Endothelial cell of umbilical vein (primary cell): ENCODE results near the gene ZNF491. TPM values are rescaled to one million over a fixed set of nuclear protein-coding genes. Genes with fewer than 3 reads are reported as not detected.

Experiments used
- BruUV-seq: library from RNA; stranded (reverse); fragments of 400-500 nt; replicated peaks from 2 replicates; lab custom pipeline; 2021; lab: Mats Ljungman, UMichigan
- CTCF ChIA-PET: fragments of 300-600, 350-600 bp; sonication (Branson Sonifier 250); formaldehyde crosslinking; loops from one replicate; lab custom pipeline; 2021; ENCODE audit warnings: antibody characterized with exemption, inconsistent platforms; lab: Charles Lee
- POLR2A ChIA-PET: fragments of 300-600, 350-600 bp; sonication (Branson Sonifier 250); formaldehyde crosslinking; loops from one replicate; lab custom pipeline; 2021; ENCODE audit warnings: antibody characterized with exemption, inconsistent platforms; lab: Charles Lee
- DNase-seq: peaks from one replicate; pipeline ENCODE4 v3.0.0-alpha.2; 2011; ENCODE audit warnings: low read depth, low spot score
- FAIRE-seq: peaks from 2 replicates; lab custom pipeline; 2011; peaks lifted over from hg19 to GRCh38; lab: Jason Lieb, UNC
- H2AFZ ChIP-seq: 2 replicates; pipeline ENCODE4 v1.6.0; 2012; ENCODE audit warnings: low read depth, low read length, control low read depth, inconsistent platforms
- H3K27ac ChIP-seq: 2 replicates; pipeline ENCODE4 v1.5.1; 2011; ENCODE audit warnings: low read depth, mild to moderate bottlenecking, control low read depth, low read length, moderate library complexity; ENCODE audit not compliant: insufficient read depth
- H3K27me3 ChIP-seq, 2 experiments: 2 replicates each; pipeline versions ENCODE4 v1.6.0 to v1.6.1; 2011; ENCODE audit warnings: low read length in 2 of 2, mixed read lengths in 1 of 2; ENCODE audit not compliant: control insufficient read depth in 2 of 2, insufficient read depth in 2 of 2
- H3K36me3 ChIP-seq, 2 experiments: 2 replicates in 1 of 2; 3 replicates in 1 of 2; pipeline ENCODE4 v1.5.1; 2011; ENCODE audit warnings: low read length in 2 of 2, mild to moderate bottlenecking in 1 of 2, moderate library complexity in 1 of 2; ENCODE audit not compliant: control insufficient read depth in 2 of 2, insufficient read depth in 2 of 2; ENCODE audit errors: extremely low read depth in 1 of 2
- H3K4me1 ChIP-seq: 3 replicates; pipeline ENCODE4 v1.5.1; 2011; ENCODE audit warnings: mild to moderate bottlenecking, low read length; ENCODE audit not compliant: control insufficient read depth, insufficient read depth; ENCODE audit errors: extremely low read depth
- H3K4me2 ChIP-seq: 2 replicates; pipeline ENCODE4 v1.6.1; 2011; ENCODE audit warnings: low read length, control low read depth, mixed read lengths; ENCODE audit not compliant: insufficient read depth
- H3K4me3 ChIP-seq, 3 experiments: fragments of 200-600 bp in 1 of 3; sonication (generic), shearing (Covaris generic) in 1 of 3; replicated peaks in 1 of 3; 2 replicates each; pipeline ENCODE4 v1.5.1; 2011 to 2016; ENCODE audit warnings: control low read depth in 3 of 3, low read length in 3 of 3, mild to moderate bottlenecking in 2 of 3, inconsistent platforms in 1 of 3, low read depth in 1 of 3, moderate library complexity in 1 of 3; ENCODE audit not compliant: insufficient read depth in 1 of 3
- H3K79me2 ChIP-seq: 2 replicates; pipeline ENCODE4 v1.6.0; 2012; ENCODE audit warnings: low read length, inconsistent platforms; ENCODE audit not compliant: control insufficient read depth, insufficient read depth
- H3K9ac ChIP-seq: replicated peaks from 2 replicates; pipeline ENCODE3; 2011; ENCODE audit warnings: low read length, control low read depth; ENCODE audit not compliant: insufficient read depth; ENCODE audit errors: extremely low read depth
- H3K9me1 ChIP-seq: replicated peaks from 3 replicates; pipeline ENCODE4 v1.6.0; 2011; ENCODE audit warnings: mild to moderate bottlenecking, low read length; ENCODE audit not compliant: control insufficient read depth, insufficient read depth; ENCODE audit errors: extremely low read depth
- H3K9me3 ChIP-seq: replicated peaks from 2 replicates; pipeline ENCODE4 v1.5.1; 2012; ENCODE audit warnings: low read length, inconsistent platforms; ENCODE audit not compliant: control insufficient read depth, insufficient read depth
- H4K20me1 ChIP-seq: replicated peaks from 2 replicates; pipeline ENCODE3; 2011; ENCODE audit warnings: mild to moderate bottlenecking, low read length; ENCODE audit not compliant: control insufficient read depth, insufficient read depth; ENCODE audit errors: extremely low read depth
- CTCF ChIP-seq, 2 donors: IDR thresholded peaks; 1 replicate in 1 of 2; 2 replicates in 1 of 2; pipeline ENCODE4 v1.5.1; 2011; ENCODE audit warnings: low read length in 2 of 2, mild to moderate bottlenecking in 2 of 2, moderate library complexity in 2 of 2, control low read depth in 1 of 2, inconsistent platforms in 1 of 2, low read depth in 1 of 2; ENCODE audit not compliant: insufficient read depth in 1 of 2; ENCODE audit errors: extremely low read depth in 1 of 2
- EZH2 ChIP-seq: IDR thresholded peaks from 2 replicates; pipeline ENCODE4 v1.6.1; 2012; ENCODE audit warnings: borderline replicate concordance, low read depth, mild to moderate bottlenecking, moderate library complexity, low read length, inconsistent platforms; ENCODE audit not compliant: severe bottlenecking
- FOS ChIP-seq: IDR thresholded peaks from 2 replicates; pipeline ENCODE4 v1.6.1; 2011; ENCODE audit warnings: mild to moderate bottlenecking, low read length, moderate library complexity, borderline replicate concordance; ENCODE audit not compliant: insufficient read depth
- GATA2 ChIP-seq: IDR thresholded peaks from 2 replicates; pipeline ENCODE4 v1.7.0; 2011; ENCODE audit warnings: low read depth, mild to moderate bottlenecking, moderate library complexity, mixed read lengths, low read length; ENCODE audit not compliant: insufficient read length, insufficient read depth
- JUN ChIP-seq: IDR thresholded peaks from 2 replicates; pipeline ENCODE4 v1.6.1; 2011; ENCODE audit warnings: borderline replicate concordance, low read depth; ENCODE audit not compliant: insufficient read length, insufficient read depth
- MAX ChIP-seq: IDR thresholded peaks from 2 replicates; pipeline ENCODE4 v1.6.1; 2011; ENCODE audit not compliant: insufficient read depth, insufficient read length
- MYC ChIP-seq: IDR thresholded peaks from one replicate; pipeline ENCODE4 v1.6.1; 2011; ENCODE audit warnings: mild to moderate bottlenecking, low read depth, low read length
- POLR2A ChIP-seq: IDR thresholded peaks from 2 replicates; pipeline ENCODE4 v1.6.1; 2012; ENCODE audit warnings: low read depth, mild to moderate bottlenecking, control low read depth, low read length
- POLR2AphosphoS5 ChIP-seq: IDR thresholded peaks from 2 replicates; pipeline ENCODE4 v1.6.1; 2012; ENCODE audit warnings: low read depth, mild to moderate bottlenecking, control low read depth, low read length, moderate library complexity; ENCODE audit not compliant: insufficient read depth
- dilution Hi-C: fragments of 300-500 bp; cut with MboI; formaldehyde crosslinking; loops from one replicate; pipeline ENCODE4 v1.15.0; 2019; ENCODE audit warnings: low sequenced_read_pairs; ENCODE audit not compliant: extremely low pct_ligation_motif_present
- intact Hi-C: fragments of 100-400 bp; cut with micrococcal nuclease; formaldehyde crosslinking; loops from one replicate; pipeline ENCODE4 v1.10.0; 2022
- polyA plus RNA-seq, 4 experiments: library from polyadenylated mRNA; depleted of rRNA in 3 of 4; stranded (reverse) in 3 of 4; unstranded in 1 of 4; fragments of >200 nt; gene quantifications; 2 replicates each; pipeline versions ENCODE4 v1.2.1 to v1.2.3, GENCODE V29; 2011 to 2012; ENCODE audit warnings: missing spikeins in 1 of 4
- total RNA-seq: library from RNA; stranded (reverse); gene quantifications from 2 replicates; pipeline ENCODE4 v1.2.3, GENCODE V29; 2021

Gene ZNF491
- total and polyA plus RNA-seq, 2 donors (not counting 3 experiments of a cell fraction or from before 2014, with no cell fraction given), result 0.55 to 1.1 TPM

DNA sequence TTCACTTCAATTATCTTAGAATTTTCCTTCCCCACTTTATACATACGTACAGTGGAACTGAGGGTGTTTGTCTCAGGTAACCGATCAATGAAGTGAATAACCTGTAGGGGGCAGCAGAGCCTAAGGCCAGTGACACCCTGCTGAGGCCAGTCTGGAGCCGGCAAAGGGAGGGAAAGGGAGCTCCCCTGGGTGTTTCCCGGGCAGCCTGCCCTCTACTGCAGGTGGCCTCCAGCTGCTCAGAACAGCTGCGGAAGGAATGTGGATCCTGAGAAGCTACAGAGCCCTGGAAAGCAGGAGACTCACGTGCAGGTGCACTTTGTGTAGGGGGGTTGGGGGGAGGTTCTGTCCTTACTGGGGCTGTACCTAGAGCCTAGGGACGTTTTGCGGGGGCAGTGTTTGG lies 832 bp upstream of the ZNF491 start:
- no peak overlapping the region for H3K27ac ChIP-seq
- FAIRE-seq, result peak; percentile 86
- no peaks in the 10 kb centered on the region for H3K36me3 ChIP-seq
- dilution Hi-C loops, result no loop called here
- H3K79me2 ChIP-seq, result no peaks in the 10 kb centered on the region
- no peaks in the 10 kb centered on the region for H3K9me3 ChIP-seq
- no peak overlapping the region for H3K9ac ChIP-seq
- H3K4me3 ChIP-seq, result no peak overlapping the region
- peak overlapping the region; percentile 24 for H2AFZ ChIP-seq
- H3K4me1 ChIP-seq, result peaks cover 7% of the 10 kb centered on the region
- CTCF ChIA-PET, result interaction anchor here (0.6 to 2.2 kb wide), 37 partner anchors 9 to 879 kb away, joined by 3 to 74 read pairs (median 4); partner anchors contain the start of genes ZNF20, ZNF440, ZNF441 and ZNF700
- H3K4me2 ChIP-seq, result no peak overlapping the region
- no TSS peak for BruUV-seq
- intact Hi-C loops, result loop anchor here (5.0 kb wide), 1 partner anchor 130 kb away; the partner anchor contains the start of gene ZNF700
- no peaks in the 10 kb centered on the region for H4K20me1 ChIP-seq
- H3K27me3 ChIP-seq, result no peaks in the 10 kb centered on the region
- POLR2A ChIA-PET, result no interaction called here
- H3K9me1 ChIP-seq, result no peaks in the 10 kb centered on the region
- no peak for TF ChIP-seq FOS
- TF ChIP-seq CTCF (IDR thresholded peaks at IDR 0.05; ENCODE audit: extremely low read depth in 1 of 2, insufficient read depth in 1 of 2, low read depth in 1 of 2, low read length in 2 of 2), result peak; percentile 62 to 71
- DNase-seq, result peak; percentile 66

DNA sequence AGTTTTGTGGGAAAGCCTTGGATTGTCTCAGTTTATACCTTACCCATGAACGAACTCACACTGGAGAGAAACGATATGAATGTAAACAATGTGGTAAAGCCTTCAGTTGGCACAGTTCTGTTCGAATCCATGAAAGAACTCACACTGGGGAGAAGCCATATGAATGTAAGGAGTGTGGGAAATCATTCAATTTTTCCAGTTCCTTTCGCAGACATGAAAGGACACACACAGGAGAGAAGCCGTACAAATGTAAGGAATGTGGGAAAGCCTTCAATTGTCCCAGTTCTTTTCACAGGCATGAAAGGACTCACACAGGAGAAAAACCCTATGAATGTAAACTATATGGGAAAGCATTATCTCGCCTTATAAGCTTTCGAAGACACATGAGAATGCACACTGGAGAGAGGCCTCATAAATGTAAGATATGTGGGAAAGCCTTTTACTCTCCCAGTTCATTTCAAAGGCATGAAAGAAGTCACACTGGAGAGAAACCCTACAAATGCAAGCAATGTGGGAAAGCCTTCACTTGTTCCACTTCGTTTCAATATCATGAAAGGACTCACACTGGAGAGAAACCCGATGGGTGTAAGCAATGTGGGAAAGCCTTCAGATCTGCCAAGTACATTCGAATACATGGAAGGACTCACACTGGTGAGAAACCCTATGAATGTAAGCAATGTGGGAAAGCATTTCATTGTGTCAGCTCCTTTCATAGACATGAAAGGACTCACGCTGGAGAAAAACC lies 8.2 kb downstream of the ZNF491 start:
- dilution Hi-C loops (no loop called here), intact Hi-C loops (no loop called here)
- Histone ChIP-seq H3K4me2 (no peak overlapping the region), H3K9ac (no peak overlapping the region), H4K20me1 (no peaks in the 10 kb centered on the region), H3K4me3 (no peak overlapping the region), H3K27ac (no peak overlapping the region), H3K4me1 (no peaks in the 10 kb centered on the region), H3K27me3 (no peaks in the 10 kb centered on the region), H3K79me2 (no peaks in the 10 kb centered on the region), H3K9me3 (peaks cover 9% of the 10 kb centered on the region), H3K36me3 (no peaks in the 10 kb centered on the region), H2AFZ (no peak overlapping the region), H3K9me1 (no peaks in the 10 kb centered on the region)
- DNase-seq, result no peak
- FAIRE-seq, result no peak
- ChIA-PET CTCF (interaction anchor here (1.1 kb wide), 1 partner anchor 9 kb away, joined by 3 read pairs; no protein-coding TSS in a partner anchor), POLR2A (no interaction called here)
- TF ChIP-seq GATA2, result no peak
- TF ChIP-seq EZH2, result no peak
- TF ChIP-seq MYC, result no peak
- TF ChIP-seq POLR2AphosphoS5, result no peak
- no peak for TF ChIP-seq FOS
- no peak for TF ChIP-seq JUN
- TF ChIP-seq CTCF (IDR thresholded peaks at IDR 0.05; ENCODE audit: extremely low read depth in 1 of 2, insufficient read depth in 1 of 2, low read depth in 1 of 2, low read length in 2 of 2), result no peak
- TF ChIP-seq MAX, result no peak
- TF ChIP-seq POLR2A, result no peak
- BruUV-seq, result no TSS peak
